ENCODE results near the gene GABBR1.

DNA sequence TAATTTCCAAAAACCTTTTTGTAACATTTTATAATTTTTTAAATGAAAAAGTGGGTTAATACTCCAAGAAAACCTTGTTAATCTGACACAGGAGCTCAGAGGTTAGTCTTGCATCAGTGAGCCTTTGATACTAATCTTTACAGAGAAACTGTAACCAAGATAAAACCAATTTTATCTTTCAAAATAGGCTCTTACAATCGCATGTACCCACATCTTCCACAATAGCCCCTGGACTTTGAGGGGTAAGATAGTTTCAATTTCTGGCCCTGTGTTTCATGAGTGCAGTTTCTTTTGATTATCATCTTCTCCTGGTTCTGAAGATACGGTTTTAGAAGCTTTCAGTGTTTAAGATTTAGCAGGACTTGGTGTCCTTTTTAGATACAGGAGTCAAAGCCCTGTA lies 110.8 kb downstream of the GABBR1 start:
- no peak for TF ChIP-seq SIN3A (IDR thresholded peaks at IDR 0.05; ENCODE audit: borderline replicate concordance, insufficient read depth, low read depth, low read length)
- TF ChIP-seq, protein P1, sequence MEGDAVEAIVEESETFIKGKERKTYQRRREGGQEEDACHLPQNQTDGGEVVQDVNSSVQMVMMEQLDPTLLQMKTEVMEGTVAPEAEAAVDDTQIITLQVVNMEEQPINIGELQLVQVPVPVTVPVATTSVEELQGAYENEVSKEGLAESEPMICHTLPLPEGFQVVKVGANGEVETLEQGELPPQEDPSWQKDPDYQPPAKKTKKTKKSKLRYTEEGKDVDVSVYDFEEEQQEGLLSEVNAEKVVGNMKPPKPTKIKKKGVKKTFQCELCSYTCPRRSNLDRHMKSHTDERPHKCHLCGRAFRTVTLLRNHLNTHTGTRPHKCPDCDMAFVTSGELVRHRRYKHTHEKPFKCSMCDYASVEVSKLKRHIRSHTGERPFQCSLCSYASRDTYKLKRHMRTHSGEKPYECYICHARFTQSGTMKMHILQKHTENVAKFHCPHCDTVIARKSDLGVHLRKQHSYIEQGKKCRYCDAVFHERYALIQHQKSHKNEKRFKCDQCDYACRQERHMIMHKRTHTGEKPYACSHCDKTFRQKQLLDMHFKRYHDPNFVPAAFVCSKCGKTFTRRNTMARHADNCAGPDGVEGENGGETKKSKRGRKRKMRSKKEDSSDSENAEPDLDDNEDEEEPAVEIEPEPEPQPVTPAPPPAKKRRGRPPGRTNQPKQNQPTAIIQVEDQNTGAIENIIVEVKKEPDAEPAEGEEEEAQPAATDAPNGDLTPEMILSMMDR (IDR thresholded peaks at IDR 0.05): no peak
- TF ChIP-seq POLR2AphosphoS5 (IDR thresholded peaks at IDR 0.05; ENCODE audit: low read depth, low read length): no peak
- TF ChIP-seq TCF7L2 (IDR thresholded peaks at IDR 0.05; ENCODE audit: low read depth, low read length): no peak
- TF ChIP-seq, protein P2, sequence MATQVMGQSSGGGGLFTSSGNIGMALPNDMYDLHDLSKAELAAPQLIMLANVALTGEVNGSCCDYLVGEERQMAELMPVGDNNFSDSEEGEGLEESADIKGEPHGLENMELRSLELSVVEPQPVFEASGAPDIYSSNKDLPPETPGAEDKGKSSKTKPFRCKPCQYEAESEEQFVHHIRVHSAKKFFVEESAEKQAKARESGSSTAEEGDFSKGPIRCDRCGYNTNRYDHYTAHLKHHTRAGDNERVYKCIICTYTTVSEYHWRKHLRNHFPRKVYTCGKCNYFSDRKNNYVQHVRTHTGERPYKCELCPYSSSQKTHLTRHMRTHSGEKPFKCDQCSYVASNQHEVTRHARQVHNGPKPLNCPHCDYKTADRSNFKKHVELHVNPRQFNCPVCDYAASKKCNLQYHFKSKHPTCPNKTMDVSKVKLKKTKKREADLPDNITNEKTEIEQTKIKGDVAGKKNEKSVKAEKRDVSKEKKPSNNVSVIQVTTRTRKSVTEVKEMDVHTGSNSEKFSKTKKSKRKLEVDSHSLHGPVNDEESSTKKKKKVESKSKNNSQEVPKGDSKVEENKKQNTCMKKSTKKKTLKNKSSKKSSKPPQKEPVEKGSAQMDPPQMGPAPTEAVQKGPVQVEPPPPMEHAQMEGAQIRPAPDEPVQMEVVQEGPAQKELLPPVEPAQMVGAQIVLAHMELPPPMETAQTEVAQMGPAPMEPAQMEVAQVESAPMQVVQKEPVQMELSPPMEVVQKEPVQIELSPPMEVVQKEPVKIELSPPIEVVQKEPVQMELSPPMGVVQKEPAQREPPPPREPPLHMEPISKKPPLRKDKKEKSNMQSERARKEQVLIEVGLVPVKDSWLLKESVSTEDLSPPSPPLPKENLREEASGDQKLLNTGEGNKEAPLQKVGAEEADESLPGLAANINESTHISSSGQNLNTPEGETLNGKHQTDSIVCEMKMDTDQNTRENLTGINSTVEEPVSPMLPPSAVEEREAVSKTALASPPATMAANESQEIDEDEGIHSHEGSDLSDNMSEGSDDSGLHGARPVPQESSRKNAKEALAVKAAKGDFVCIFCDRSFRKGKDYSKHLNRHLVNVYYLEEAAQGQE (IDR thresholded peaks at IDR 0.05; ENCODE audit: insufficient read depth in 1 of 2, low read depth in 2 of 2, low read length in 1 of 2): no peak
